Kidney (tissue), 14 donors: ENCODE data around the gene MIOS. TPM values are rescaled to one million over a fixed set of nuclear protein-coding genes. Genes with fewer than 3 reads are reported as not detected.

ENCODE experiments used
- DNase-seq, 5 donors: peaks; one replicate each; pipeline ENCODE4 v3.0.0-alpha.2; 2013 to 2020
- FAIRE-seq: peaks from 2 replicates; lab custom pipeline; 2012; peaks lifted over from hg19 to GRCh38; lab: Jason Lieb, UNC
- H3K27ac ChIP-seq, 2 donors: one replicate each; pipeline ENCODE4 v1.7.0; 2013; ENCODE audit warnings: low read depth in 2 of 2, low read length in 2 of 2, inconsistent platforms in 1 of 2
- H3K27me3 ChIP-seq: one replicate; pipeline ENCODE4 v1.7.1; 2013; ENCODE audit warnings: low read length, inconsistent platforms; ENCODE audit not compliant: control insufficient read depth, insufficient read depth
- H3K36me3 ChIP-seq, 3 donors: one replicate each; pipeline versions ENCODE4 v1.7.0 to v1.7.1; 2013; ENCODE audit warnings: low read length in 3 of 3, control low read depth in 1 of 3, inconsistent platforms in 1 of 3; ENCODE audit not compliant: insufficient read depth in 3 of 3, control insufficient read depth in 2 of 3
- H3K4me1 ChIP-seq, 3 donors: one replicate each; pipeline versions ENCODE4 v1.7.0 to v1.7.1; 2013; ENCODE audit warnings: low read length in 3 of 3, inconsistent platforms in 1 of 3, low read depth in 1 of 3; ENCODE audit not compliant: control insufficient read depth in 2 of 3, insufficient read depth in 2 of 3
- H3K4me3 ChIP-seq, 3 donors: one replicate each; pipeline versions ENCODE4 v1.7.0 to v1.8.1; 2013; ENCODE audit warnings: low read length in 3 of 3, control low read depth in 1 of 3, inconsistent platforms in 1 of 3
- H3K9ac ChIP-seq, 3 donors: one replicate each; pipeline versions ENCODE4 v1.7.0 to v1.7.1; 2013; ENCODE audit warnings: low read length in 3 of 3, control low read depth in 1 of 3, inconsistent platforms in 1 of 3
- H3K9me3 ChIP-seq, 3 donors: one replicate each; pipeline versions ENCODE4 v1.7.0 to v1.7.1; 2013; ENCODE audit warnings: low read length in 3 of 3, control low read depth in 1 of 3, inconsistent platforms in 1 of 3; ENCODE audit not compliant: control insufficient read depth in 2 of 3, insufficient read depth in 1 of 3
- CTCF ChIP-seq: IDR thresholded peaks from 3 replicates; pipeline ENCODE4 v1.5.1; 2012; ENCODE audit warnings: mild to moderate bottlenecking, moderate library complexity, borderline replicate concordance; ENCODE audit not compliant: insufficient read depth; ENCODE audit errors: extremely low read depth
- intact Hi-C: fragments of 100-400 bp; cut with DNase I; formaldehyde crosslinking; loops from one replicate; pipeline ENCODE4 v1.11.1; 2022
- polyA plus RNA-seq: library from polyadenylated mRNA; stranded (reverse); fragments of 350-450 nt; fragmentation: Illumina TruSeq; extraction: RNeasy Lipid Tissue Mini Kit (QIAGEN cat#74804); gene quantifications from one replicate; pipeline ENCODE4 v1.2.3, GENCODE V29; 2014; ENCODE audit warnings: low read depth, low replicate concordance; ENCODE audit not compliant: insufficient read depth
- total RNA-seq: library from RNA; stranded (reverse); fragmentation: NEBNext Ultra II Directional; extraction: Animal tissue kit (Norgen Biotek cat#: 25700); gene quantifications from one replicate; pipeline ENCODE4 v1.2.1, GENCODE V29; 2021
- donor health status: control.
- donor health status: control.
- donor health status: control.
- donor health status: control.
- donor health status: control.
- donor health status: DM: yes; HTN: yes; CAD: no.
- donor health status: Normal renal cell carcinoma (clear cell type).

Gene MIOS
- total and polyA plus RNA-seq, 2 donors from 2014 or later, result 12.4 to 37.0 TPM

DNA sequence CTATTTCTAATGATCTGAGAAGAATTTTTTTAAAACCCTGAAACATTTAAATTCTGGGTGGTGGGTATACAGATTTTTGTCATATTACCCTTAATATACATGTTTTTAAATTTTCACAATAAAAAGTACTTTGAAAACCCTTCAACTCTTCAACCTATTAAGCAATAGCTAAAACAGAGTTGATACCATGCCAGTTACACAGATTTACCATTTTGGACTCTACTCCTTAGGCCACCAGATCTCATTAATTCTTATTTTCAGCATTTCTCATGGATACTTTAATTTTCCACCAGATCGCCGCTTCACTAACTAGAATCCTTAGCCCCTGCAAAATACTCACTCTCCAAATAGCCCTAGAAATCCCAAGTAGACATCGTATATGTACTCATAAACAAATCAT is 18.3 kb upstream of the MIOS start:
- Histone ChIP-seq H3K4me3 (no peak overlapping the region), H3K9ac (no peak overlapping the region), H3K27ac (no peak overlapping the region), H3K9me3 (no peaks in the 10 kb centered on the region), H3K4me1 (peaks cover 0 to 6% (median 0%) of the 10 kb centered on the region in 3 donors), H3K27me3 (no peaks in the 10 kb centered on the region), H3K36me3 (no peaks in the 10 kb centered on the region)
- no peak for FAIRE-seq
- intact Hi-C loops, result no loop called here
- TF ChIP-seq CTCF, result no peak
- no peak for DNase-seq

- Histone ChIP-seq H3K27ac (no peak overlapping the region), H3K27me3 (no peaks in the 10 kb centered on the region), H3K9ac (no peak overlapping the region), H3K36me3 (no peaks in the 10 kb centered on the region), H3K4me1 (peaks cover 0 to 13% (median 0%) of the 10 kb centered on the region in 3 donors), H3K9me3 (no peaks in the 10 kb centered on the region), H3K4me3 (no peak overlapping the region)
- intact Hi-C loops, result no loop called here
- no peak for TF ChIP-seq CTCF
- FAIRE-seq, result peak; percentile 88
- DNase-seq, result no peak
Observed at GRCh38 chr7:7550663-7551062, 16.0 kb upstream of the MIOS start.

DNA sequence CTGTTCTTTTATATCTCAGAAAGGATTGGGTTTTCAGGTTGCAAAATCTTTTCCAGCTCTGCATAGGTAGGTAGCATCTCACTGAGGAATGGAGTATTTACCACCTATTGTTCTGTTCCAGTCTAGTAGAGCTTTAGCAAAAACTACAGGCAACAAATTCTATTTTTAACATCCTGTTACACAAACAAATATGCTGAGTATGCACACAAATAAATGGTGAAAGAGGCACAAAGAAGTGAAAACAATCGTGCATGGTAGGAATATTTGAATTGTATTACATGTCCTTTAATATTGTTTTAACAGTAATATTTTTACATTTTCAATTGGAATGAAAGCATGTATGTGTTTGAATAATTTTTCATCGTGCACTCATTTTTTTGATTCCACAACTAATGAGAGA is 14.5 kb upstream of the MIOS start:
- Histone ChIP-seq H3K9me3 (no peaks in the 10 kb centered on the region), H3K27ac (no peak overlapping the region), H3K27me3 (no peaks in the 10 kb centered on the region), H3K9ac (no peak overlapping the region), H3K36me3 (no peaks in the 10 kb centered on the region), H3K4me3 (no peak overlapping the region), H3K4me1 (peaks cover 0 to 13% (median 0%) of the 10 kb centered on the region in 3 donors)
- DNase-seq (no peak), FAIRE-seq (no peak)
- no peak for TF ChIP-seq CTCF
- intact Hi-C loops, result no loop called here

DNA sequence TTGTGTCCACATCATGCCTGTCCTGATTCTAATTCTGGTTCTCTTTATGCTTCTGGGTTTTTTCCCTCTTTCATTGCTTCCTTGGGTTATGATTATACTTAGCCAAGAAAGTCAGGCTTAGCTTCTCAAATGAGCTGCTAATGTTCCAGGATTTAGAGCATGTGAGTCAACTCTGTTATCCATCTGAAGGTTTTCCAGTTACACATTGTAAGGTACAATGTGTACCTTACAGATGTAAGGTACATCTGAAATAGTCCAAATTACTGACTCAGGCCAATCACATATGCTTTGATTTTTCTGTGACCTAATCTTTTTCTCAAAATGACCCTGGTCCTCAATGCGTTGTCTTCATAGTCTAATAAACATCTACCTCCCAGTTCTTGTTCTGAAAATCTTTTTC is 13.3 kb upstream of the MIOS start:
- no peaks in the 10 kb centered on the region for H3K9me3 ChIP-seq
- no peaks in the 10 kb centered on the region for H3K36me3 ChIP-seq
- peak overlapping the region in 1 of 2 donors; percentile 10 for H3K27ac ChIP-seq
- no peak for TF ChIP-seq CTCF
- no peak for FAIRE-seq
- H3K9ac ChIP-seq, result no peak overlapping the region
- peaks cover 0 to 13% (median 0%) of the 10 kb centered on the region in 3 donors for H3K4me1 ChIP-seq
- H3K27me3 ChIP-seq, result no peaks in the 10 kb centered on the region
- no peak for DNase-seq
- intact Hi-C loops, result no loop called here
- no peak overlapping the region for H3K4me3 ChIP-seq
